HG02642 (cell line): ENCODE measurements around the gene SEPHS2.
"Not testable (repeated sequence)": the region's sequence is repeated elsewhere in the genome, so short reads cannot be mapped to it uniquely, and the experiment has no call there.

Experiments used
- ATAC-seq: cut with Tn5 transposase; IDR thresholded peaks from one replicate; pipeline ENCODE4 v1.9.1; 2021; ENCODE audit warnings: mild to moderate bottlenecking; ENCODE audit not compliant: unreplicated experiment, poor library complexity

SEPHS2 gene

GRCh38 chr16:30401768-30402425 is 43.8 kb downstream of the SEPHS2 start:
- ATAC-seq: no peak

GRCh38 chr16:30399435-30400186 is 46.1 kb downstream of the SEPHS2 start:
- no peak for ATAC-seq

GRCh38 chr16:30398661-30399434 is 46.8 kb downstream of the SEPHS2 start:
- ATAC-seq: no peak

DNA sequence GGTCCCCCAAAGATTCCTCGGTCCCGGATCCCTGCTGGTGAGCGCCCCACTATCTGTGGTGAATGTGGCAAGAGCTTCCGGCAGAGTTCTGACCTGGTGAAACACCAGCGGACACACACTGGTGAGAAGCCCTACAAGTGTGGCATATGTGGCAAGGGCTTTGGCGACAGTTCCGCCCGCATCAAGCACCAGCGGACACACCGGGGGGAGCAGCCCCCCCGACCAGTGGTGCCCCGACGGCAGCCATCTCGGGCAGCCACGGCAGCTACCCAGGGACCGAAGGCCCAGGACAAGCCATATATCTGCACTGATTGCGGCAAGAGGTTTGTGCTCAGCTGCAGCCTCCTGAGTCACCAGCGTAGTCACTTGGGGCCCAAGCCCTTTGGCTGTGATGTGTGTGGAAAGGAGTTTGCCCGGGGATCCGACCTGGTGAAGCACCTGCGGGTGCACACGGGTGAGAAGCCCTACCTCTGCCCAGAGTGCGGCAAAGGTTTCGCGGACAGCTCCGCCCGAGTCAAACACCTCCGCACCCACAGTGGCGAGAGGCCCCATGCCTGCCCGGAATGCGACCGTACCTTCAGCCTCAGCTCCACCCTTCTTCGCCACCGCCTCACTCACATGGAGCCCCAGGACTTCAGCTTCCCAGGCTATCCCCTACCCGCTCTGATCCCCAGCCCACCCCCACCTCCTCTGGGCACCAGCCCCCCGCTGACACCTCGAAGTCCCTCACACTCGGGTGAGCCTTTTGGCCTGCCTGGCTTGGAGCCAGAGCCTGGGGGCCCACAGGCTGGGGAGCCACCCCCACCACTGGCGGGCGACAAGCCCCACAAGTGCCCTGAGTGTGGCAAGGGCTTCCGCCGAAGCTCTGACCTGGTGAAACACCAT is 47.7 kb downstream of the SEPHS2 start:
- no peak for ATAC-seq

- ATAC-seq: no peak
These were observed 48.6 kb downstream of the SEPHS2 start for GRCh38 chr16:30397056-30397455.

DNA sequence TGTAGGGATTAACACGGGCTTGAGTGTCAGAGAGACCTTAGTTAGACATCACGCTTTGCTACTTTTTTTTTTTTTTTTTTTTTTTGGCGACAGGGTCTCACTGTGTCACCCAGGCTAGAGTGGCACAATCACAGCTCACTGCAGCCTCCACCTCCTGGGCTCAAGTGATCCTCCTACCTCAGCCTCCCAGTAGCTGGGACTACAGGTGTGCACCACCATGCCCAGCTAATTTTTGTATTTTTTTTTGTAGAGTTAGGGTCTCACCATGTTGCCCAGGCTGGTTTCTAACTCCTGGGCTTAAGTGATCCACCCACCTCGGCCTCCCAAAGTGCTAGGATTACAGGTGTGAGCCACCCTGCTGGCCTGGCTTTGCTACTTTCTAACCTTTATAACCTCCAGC is 49.0 kb downstream of the SEPHS2 start:
- not testable (repeated sequence) for ATAC-seq

GRCh38 chr16:30395992-30396585 is 49.6 kb downstream of the SEPHS2 start:
- ATAC-seq: no peak

DNA sequence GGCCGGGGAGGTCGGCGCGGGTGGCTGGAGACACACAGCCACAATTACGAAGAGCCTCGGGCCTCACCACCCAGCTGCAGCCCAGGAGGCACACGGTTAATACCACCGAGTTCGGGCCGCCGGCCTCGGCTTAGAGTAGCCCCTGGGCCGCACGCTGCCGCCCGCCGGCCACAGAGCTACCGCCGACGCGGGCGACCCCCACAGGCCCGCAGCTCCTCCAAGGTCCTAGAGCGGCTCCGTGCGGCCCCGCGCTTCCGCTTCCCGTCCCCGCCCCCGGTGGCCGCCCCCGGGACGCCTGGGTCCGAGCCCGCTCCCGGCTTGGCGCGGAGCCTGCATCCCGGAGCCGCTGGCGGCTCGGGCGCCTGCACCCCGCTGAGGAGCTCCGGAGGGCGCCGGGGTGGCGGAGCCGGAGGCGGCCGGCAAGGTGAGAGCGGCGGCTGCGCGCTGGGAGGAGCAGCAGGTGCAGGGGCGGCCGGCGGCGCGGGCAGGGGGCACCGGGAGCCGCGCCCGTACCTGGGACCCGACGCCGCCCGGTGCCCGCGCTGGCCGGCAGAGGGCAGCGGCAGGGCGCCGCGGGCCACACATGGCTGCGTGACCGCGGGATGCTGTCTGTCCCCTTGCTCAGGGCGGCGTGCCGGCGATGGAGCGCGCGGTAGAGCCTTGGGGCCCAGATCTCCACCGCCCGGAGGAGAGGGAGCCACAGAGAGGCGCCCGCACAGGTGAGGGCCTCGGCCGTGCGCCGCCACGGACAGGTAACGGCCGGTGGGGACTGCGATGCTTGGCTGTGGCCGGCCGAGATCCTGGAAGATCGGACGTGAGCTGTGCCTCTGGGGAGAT is 50.3 kb downstream of the SEPHS2 start, which contains the start of gene ZNF48:
Gene ZNF48, plus strand, starts transcription at position 266 of the 837 bp plus-strand sequence. Its CDS starts 375 bp downstream, at position 641.
- ATAC-seq: peak; percentile 76

GRCh38 chr16:30394592-30395154 is 51.0 kb downstream of the SEPHS2 start:
- ATAC-seq: no peak
